GM12878 (cell line): ENCODE results near the gene MAB21L4. TPM values are rescaled to one million over a fixed set of nuclear protein-coding genes. Genes with fewer than 3 reads are reported as not detected.
A peak's percentile ranks its signal among the peaks of the same experiment; 100 is the strongest.

Source experiments
- ATAC-seq: fragments of 200-7000 bp; cut with Tn5 transposase; 3 replicates; pipeline ENCODE4 v1.9.1; 2020; ENCODE audit warnings: mild to moderate bottlenecking, moderate library complexity
- BruUV-seq: library from RNA; stranded (reverse); fragments of 400-500 nt; replicated peaks from 2 replicates; lab custom pipeline; 2021; lab: Mats Ljungman, UMichigan
- CTCF ChIA-PET: fragments of 300-600 bp; sonication (Branson Sonifier 250); formaldehyde crosslinking; extraction: SDS; loops from one replicate; lab custom pipeline; 2021; ENCODE audit warnings: inconsistent platforms; lab: Yijun Ruan, JAX
- POLR2A ChIA-PET: fragments of 350-600 bp; formaldehyde crosslinking; extraction: SDS; loops from one replicate; lab custom pipeline; 2021; ENCODE audit warnings: inconsistent platforms; lab: Charles Lee
- RAD21 ChIA-PET: fragments of 300-600 bp; sonication (Branson Sonifier 250); formaldehyde crosslinking; loops from one replicate; lab custom pipeline; 2023; ENCODE audit warnings: antibody characterized with exemption; ENCODE audit not compliant: unreplicated experiment; lab: Charles Lee
- SMC1A ChIA-PET: fragments of 300-600 bp; sonication (Branson Sonifier 250); formaldehyde crosslinking; loops from one replicate; lab custom pipeline; 2023; ENCODE audit not compliant: unreplicated experiment, uncharacterized antibody; lab: Charles Lee
- DNase-seq: peaks from one replicate; pipeline ENCODE4 v3.0.0-alpha.2; 2011; ENCODE audit warnings: low read depth, low spot score
- FAIRE-seq: peaks from 3 replicates; lab custom pipeline; 2011; peaks lifted over from hg19 to GRCh38; lab: Jason Lieb, UNC
- H2AFZ ChIP-seq: 2 replicates; pipeline ENCODE4 v1.6.0; 2011; ENCODE audit warnings: low read depth, low read length, control low read depth; ENCODE audit not compliant: control insufficient read depth
- H3K27ac ChIP-seq: 2 replicates; pipeline ENCODE4 v1.5.1; 2011; ENCODE audit warnings: control low read depth; ENCODE audit not compliant: control insufficient read depth, insufficient read depth
- H3K27me3 ChIP-seq, 2 experiments: replicated peaks in 1 of 2; 2 replicates each; pipeline versions ENCODE4 v1.6.0 to v1.6.1; 2011; ENCODE audit warnings: low read length in 1 of 2; ENCODE audit not compliant: control insufficient read depth in 2 of 2, insufficient read depth in 2 of 2
- H3K36me3 ChIP-seq, 2 experiments: 2 replicates each; pipeline ENCODE4 v1.5.1; 2011; ENCODE audit warnings: low read length in 1 of 2; ENCODE audit not compliant: control insufficient read depth in 2 of 2, insufficient read depth in 2 of 2
- H3K4me1 ChIP-seq: 2 replicates; pipeline ENCODE4 v1.6.1; 2011; ENCODE audit warnings: mild to moderate bottlenecking, low read length, moderate library complexity, mixed read lengths; ENCODE audit not compliant: control insufficient read depth, insufficient read depth
- H3K4me2 ChIP-seq: 2 replicates; pipeline ENCODE4 v1.6.0; 2011; ENCODE audit warnings: control low read depth; ENCODE audit not compliant: control insufficient read depth, insufficient read depth
- H3K4me3 ChIP-seq: fragments of 200-600 bp; sonication (generic); 2 replicates; pipeline ENCODE4 v1.5.1; 2016
- H3K79me2 ChIP-seq: 2 replicates; pipeline ENCODE4 v1.6.0; 2011; ENCODE audit warnings: low read length; ENCODE audit not compliant: control insufficient read depth, insufficient read depth
- H3K9ac ChIP-seq: 2 replicates; pipeline ENCODE4 v1.8.0; 2011; ENCODE audit warnings: low read length, control low read depth, mixed read lengths; ENCODE audit not compliant: control insufficient read depth, insufficient read depth
- H3K9me3 ChIP-seq: replicated peaks from 3 replicates; pipeline ENCODE4 v1.5.1; 2011; ENCODE audit warnings: mild to moderate bottlenecking, low read length; ENCODE audit not compliant: control insufficient read depth, insufficient read depth
- H4K20me1 ChIP-seq: 2 replicates; pipeline ENCODE4 v1.6.0; 2011; ENCODE audit not compliant: control insufficient read depth, insufficient read depth
- CTCF ChIP-seq, 3 experiments: IDR thresholded peaks in 2 of 3; conservative IDR thresholded peaks in 1 of 3; 2 replicates each; pipeline ENCODE4 v1.5.1; 2011; ENCODE audit warnings: low read depth in 3 of 3, low read length in 3 of 3, mild to moderate bottlenecking in 3 of 3, control low read depth in 2 of 3, moderate library complexity in 2 of 3, inconsistent platforms in 1 of 3, mixed read lengths in 1 of 3; ENCODE audit not compliant: control insufficient read depth in 2 of 3, insufficient read depth in 1 of 3; ENCODE audit errors: extremely low read depth in 1 of 3
- E2F8 ChIP-seq: fragments of 450-650 bp; IDR thresholded peaks from 2 replicates; pipeline ENCODE4 v1.6.1; 2018; ENCODE audit warnings: mild to moderate bottlenecking, low read depth, moderate library complexity; ENCODE audit not compliant: partially characterized antibody
- MLLT1 ChIP-seq: fragments of 450-650 bp; IDR thresholded peaks from 2 replicates; pipeline ENCODE4 v1.6.1; 2016; ENCODE audit warnings: mild to moderate bottlenecking
- STAT1 ChIP-seq: fragments of 450-650 bp; conservative IDR thresholded peaks from 2 replicates; pipeline ENCODE4 v1.6.1; 2014; ENCODE audit warnings: antibody characterized with exemption, mild to moderate bottlenecking
- WGBS: methylation state at CpG from one replicate; pipeline ENCODE4 v1.1.6; 2016; ENCODE audit warnings: low lambda C conversion rate; ENCODE audit not compliant: insufficient replicate concordance, insufficient coverage; ENCODE audit errors: missing lambda C conversion rate; 5-methylcytosine and 5-hydroxymethylcytosine counted together
- in situ Hi-C: fragments of 300-500 bp; cut with MboI; formaldehyde crosslinking; loops from 9 replicates; pipeline ENCODE4 v1.14.3; 2018; ENCODE audit warnings: mixed read lengths
- intact Hi-C: fragments of 100-400 bp; cut with micrococcal nuclease; formaldehyde crosslinking; loops from one replicate; pipeline ENCODE4 v1.14.2; 2022; ENCODE audit not compliant: unreplicated experiment
- polyA plus RNA-seq, 11 experiments: library from polyadenylated mRNA; depleted of rRNA in 4 of 11; unstranded in 6 of 11; stranded (reverse) in 5 of 11; fragments of >200 nt; fragmentation: Nextera tagmentation in 4 of 11; fragmentation: Illumina TruSeq in 1 of 11; extraction: Ambion mirVana in 4 of 11; extraction: Trizol in 1 of 11; gene quantifications; 1 replicate in 1 of 11; 2 replicates in 10 of 11; pipeline versions ENCODE4 v1.2.1 to v1.2.3, GENCODE V29; 2011 to 2016; ENCODE audit warnings: inconsistent platforms in 2 of 11, missing spikeins in 2 of 11, low read depth in 1 of 11
- total RNA-seq, 4 experiments: library from RNA; depleted of rRNA in 3 of 4; stranded (reverse); fragments of >200 nt in 3 of 4; fragmentation: Illumina TruSeq in 1 of 4; extraction: Trizol in 1 of 4; gene quantifications; 2 replicates each; pipeline versions ENCODE4 v1.2.1 to v1.2.3, GENCODE V29; 2013 to 2021

The MAB21L4 gene
- total and polyA plus RNA-seq, 10 of the 15 experiments (the other 5 are each of a cell fraction or from before 2014, with no cell fraction given), result 0.03 TPM; not detected in 9

- BruUV-seq, result no TSS peak
- POLR2A ChIA-PET, result no interaction called here
- CTCF ChIA-PET, result no interaction called here
- H4K20me1 ChIP-seq, result no peaks in the 10 kb centered on the region
- RAD21 ChIA-PET, result no interaction called here
- H3K9ac ChIP-seq, result no peak overlapping the region
- H3K27me3 ChIP-seq, result peaks cover 1 to 6% of the 10 kb centered on the region in 2 experiments; a peak in 2 of 4 replicates
- no peaks in the 10 kb centered on the region for H3K79me2 ChIP-seq
- no peak overlapping the region for H3K27ac ChIP-seq
- intact Hi-C loops, result loop anchor here (10.0 kb wide), 1 partner anchor 358 kb away; no protein-coding TSS in a partner anchor
- SMC1A ChIA-PET, result no interaction called here
- DNase-seq (no peak), FAIRE-seq (no peak), ATAC-seq (peak; percentile 65)
- no peak overlapping the region for H3K4me2 ChIP-seq
- no peak overlapping the region for H3K4me3 ChIP-seq
- H3K4me1 ChIP-seq, result no peaks in the 10 kb centered on the region
- H3K9me3 ChIP-seq, result peaks cover 1% of the 10 kb centered on the region; the same call in 1 of the 3 replicates
- no peaks in the 10 kb centered on the region for H3K36me3 ChIP-seq
- no peak overlapping the region for H2AFZ ChIP-seq
- TF ChIP-seq E2F8, result no peak
- no peak for TF ChIP-seq MLLT1
- peak in 2 of 3 experiments; percentile 25 to 30; a peak in 3 of 6 replicates for TF ChIP-seq CTCF (IDR thresholded peaks at IDR 0.05 in 2 of 3, conservative IDR thresholded peaks at IDR 0.05 in 1 of 3; ENCODE audit: control insufficient read depth in 2 of 3, extremely low read depth in 1 of 3, insufficient read depth in 1 of 3, low read depth in 3 of 3, low read length in 3 of 3)
- TF ChIP-seq STAT1, result no peak
- in situ Hi-C loops, result loop anchor here (10.0 kb wide), 1 partner anchor 798 kb away; no protein-coding TSS in a partner anchor
- 20% methylated on average over 21 of the region's 21 CpGs for WGBS
Measured at GRCh38 chr2:240856151-240856980, 39.6 kb downstream of the MAB21L4 start.
